ENCODE results near the gene C11orf91.

GRCh38 chr11:33742249-33742851 lies 41.7 kb upstream of the C11orf91 start:
- peak; percentile 22 to 27 for TF ChIP-seq CTCF (IDR thresholded peaks at IDR 0.05; ENCODE audit: extremely low read depth in 1 of 2, insufficient read depth in 1 of 2, low read depth in 1 of 2, low read length in 2 of 2)
- no peak for TF ChIP-seq EZH2 (IDR thresholded peaks at IDR 0.05; ENCODE audit: borderline replicate concordance, low read depth, low read length, severe bottlenecking)
- no peak for TF ChIP-seq POLR2A (IDR thresholded peaks at IDR 0.05; ENCODE audit: low read depth, low read length)
- no peak for TF ChIP-seq MAX (IDR thresholded peaks at IDR 0.05; ENCODE audit: insufficient read depth, insufficient read length)
- TF ChIP-seq FOS (IDR thresholded peaks at IDR 0.05; ENCODE audit: borderline replicate concordance, insufficient read depth, low read length), result no peak

Data from endothelial cell of umbilical vein (primary cell).